Left lung (tissue), 10 donors: ENCODE results near the gene TNFSF11. TPM values are rescaled to one million over a fixed set of nuclear protein-coding genes. Genes with fewer than 3 reads are reported as not detected.

Source experiments
- ATAC-seq: fragments of 200-7000 bp; cut with Tn5 transposase; one replicate; pipeline ENCODE4 v1.9.1; 2020; ENCODE audit warnings: moderate library complexity
- DNase-seq, 4 donors: peaks; one replicate each; pipeline ENCODE4 v3.0.0-alpha.2; 2013 to 2020
- H3K27ac ChIP-seq, 2 donors: fragments of 200-600 bp; sonication (generic) in 1 of 2; one replicate each; pipeline versions ENCODE4 v1.5.0 to v1.8.0; 2020 to 2021
- H3K27me3 ChIP-seq, 2 donors: fragments of 200-600 bp; sonication (generic) in 1 of 2; one replicate each; pipeline versions ENCODE4 v1.5.0 to v1.8.0; 2020 to 2021
- H3K36me3 ChIP-seq, 2 donors: fragments of 200-600 bp; sonication (generic) in 1 of 2; one replicate each; pipeline versions ENCODE4 v1.5.0 to v1.8.0; 2020 to 2021
- H3K4me1 ChIP-seq, 2 donors: fragments of 200-600 bp; one replicate each; pipeline ENCODE4 v1.8.0; 2021
- H3K4me3 ChIP-seq, 2 donors: fragments of 200-600 bp; sonication (generic) in 1 of 2; one replicate each; pipeline versions ENCODE4 v1.5.0 to v1.8.0; 2020 to 2021; ENCODE audit warnings: mild to moderate bottlenecking in 1 of 2
- H3K9me3 ChIP-seq, 2 donors: fragments of 200-600 bp; sonication (generic) in 1 of 2; one replicate each; pipeline versions ENCODE4 v1.5.0 to v1.8.0; 2020 to 2021
- intact Hi-C, 2 donors: fragments of 100-400 bp; cut with DNase I; formaldehyde crosslinking; loops; one replicate each; pipeline versions ENCODE4 v1.11.2 to v1.14.2; 2022
- polyA plus RNA-seq, 6 donors: library from polyadenylated mRNA; unstranded; fragments of 120-200 nt; gene quantifications; one replicate each; pipeline ENCODE4 v1.2.1, GENCODE V29; 2013; ENCODE audit not compliant: insufficient read length in 6 of 6
- total RNA-seq, 2 donors: library from RNA; stranded (reverse); fragmentation: NEBNext Ultra II Directional; extraction: Animal tissue kit (Norgen Biotek cat#: 25700); gene quantifications; one replicate each; pipeline ENCODE4 v1.2.1, GENCODE V29; 2021
- TF ChIP-seq, protein P1 (sequence below), 2 donors: fragments of 200-600 bp; sonication (generic) in 1 of 2; IDR thresholded peaks; one replicate each; pipeline versions ENCODE4 v1.5.0 to v1.8.0; 2021; ENCODE audit warnings: antibody characterized with exemption in 2 of 2
- donor health status: DM: no; HTN: yes; CAD: no.
- donor health status: DM: no; HTN: no; CAD: no.

The TNFSF11 gene
- total and polyA plus RNA-seq, 8 donors, result 0.18 to 1.1 (median 0.45) TPM; not detected in 1

DNA sequence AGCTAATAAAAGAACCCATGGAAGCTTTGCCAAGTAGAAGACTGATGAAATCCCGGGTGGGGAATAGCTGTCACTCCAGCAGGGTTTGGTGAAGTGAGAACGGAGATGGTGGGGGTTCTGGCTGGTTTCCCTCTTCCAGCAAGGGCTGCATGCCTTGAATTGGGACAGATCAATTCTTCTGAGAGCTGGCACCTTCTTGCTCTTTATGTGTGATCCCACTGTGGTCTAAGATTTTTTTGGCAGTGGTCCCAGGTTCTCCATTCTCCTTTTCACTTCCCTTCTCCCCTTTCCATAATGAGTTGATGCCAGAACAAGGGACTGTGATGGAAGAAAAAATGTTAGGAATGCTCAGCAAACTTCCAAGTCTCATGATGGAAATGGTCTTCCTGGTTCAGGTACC lies 50.0 kb downstream of the TNFSF11 start:
- H3K9me3 ChIP-seq, result no peaks in the 10 kb centered on the region
- TF ChIP-seq, protein P1, sequence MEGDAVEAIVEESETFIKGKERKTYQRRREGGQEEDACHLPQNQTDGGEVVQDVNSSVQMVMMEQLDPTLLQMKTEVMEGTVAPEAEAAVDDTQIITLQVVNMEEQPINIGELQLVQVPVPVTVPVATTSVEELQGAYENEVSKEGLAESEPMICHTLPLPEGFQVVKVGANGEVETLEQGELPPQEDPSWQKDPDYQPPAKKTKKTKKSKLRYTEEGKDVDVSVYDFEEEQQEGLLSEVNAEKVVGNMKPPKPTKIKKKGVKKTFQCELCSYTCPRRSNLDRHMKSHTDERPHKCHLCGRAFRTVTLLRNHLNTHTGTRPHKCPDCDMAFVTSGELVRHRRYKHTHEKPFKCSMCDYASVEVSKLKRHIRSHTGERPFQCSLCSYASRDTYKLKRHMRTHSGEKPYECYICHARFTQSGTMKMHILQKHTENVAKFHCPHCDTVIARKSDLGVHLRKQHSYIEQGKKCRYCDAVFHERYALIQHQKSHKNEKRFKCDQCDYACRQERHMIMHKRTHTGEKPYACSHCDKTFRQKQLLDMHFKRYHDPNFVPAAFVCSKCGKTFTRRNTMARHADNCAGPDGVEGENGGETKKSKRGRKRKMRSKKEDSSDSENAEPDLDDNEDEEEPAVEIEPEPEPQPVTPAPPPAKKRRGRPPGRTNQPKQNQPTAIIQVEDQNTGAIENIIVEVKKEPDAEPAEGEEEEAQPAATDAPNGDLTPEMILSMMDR (IDR thresholded peaks at IDR 0.05), result no peak
- no peak for DNase-seq
- no peaks in the 10 kb centered on the region for H3K36me3 ChIP-seq
- no peak for ATAC-seq
- H3K4me3 ChIP-seq, result no peak overlapping the region
- no peaks in the 10 kb centered on the region for H3K4me1 ChIP-seq
- no peaks in the 10 kb centered on the region for H3K27me3 ChIP-seq
- H3K27ac ChIP-seq, result no peak overlapping the region
- intact Hi-C loops, result no loop called here

DNA sequence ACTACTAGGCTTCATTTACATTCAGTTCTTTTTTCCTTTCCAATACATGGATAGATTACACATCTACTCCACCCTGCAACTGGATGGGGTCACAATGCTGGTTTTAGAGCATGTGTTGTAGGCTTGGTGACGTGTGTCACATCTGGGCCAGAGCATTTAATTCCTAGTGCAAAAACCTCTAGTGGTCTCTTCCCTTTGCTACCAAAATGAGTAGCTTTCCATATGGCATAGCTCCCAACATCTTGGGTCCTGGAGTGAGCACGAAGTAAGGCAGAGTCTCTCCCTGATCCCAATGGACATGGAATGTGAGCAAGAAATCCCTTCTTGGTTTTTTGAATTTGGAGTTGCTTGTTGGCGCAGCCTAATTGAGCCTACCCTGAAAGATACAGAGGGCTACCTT lies 51.7 kb downstream of the TNFSF11 start:
- TF ChIP-seq, protein P1 (IDR thresholded peaks at IDR 0.05), result no peak
- H3K4me3 ChIP-seq, result no peak overlapping the region
- no peaks in the 10 kb centered on the region for H3K9me3 ChIP-seq
- no peak for ATAC-seq
- no peaks in the 10 kb centered on the region for H3K27me3 ChIP-seq
- H3K4me1 ChIP-seq, result no peaks in the 10 kb centered on the region
- DNase-seq, result no peak
- intact Hi-C loops, result no loop called here
- no peaks in the 10 kb centered on the region for H3K36me3 ChIP-seq
- no peak overlapping the region for H3K27ac ChIP-seq

DNA sequence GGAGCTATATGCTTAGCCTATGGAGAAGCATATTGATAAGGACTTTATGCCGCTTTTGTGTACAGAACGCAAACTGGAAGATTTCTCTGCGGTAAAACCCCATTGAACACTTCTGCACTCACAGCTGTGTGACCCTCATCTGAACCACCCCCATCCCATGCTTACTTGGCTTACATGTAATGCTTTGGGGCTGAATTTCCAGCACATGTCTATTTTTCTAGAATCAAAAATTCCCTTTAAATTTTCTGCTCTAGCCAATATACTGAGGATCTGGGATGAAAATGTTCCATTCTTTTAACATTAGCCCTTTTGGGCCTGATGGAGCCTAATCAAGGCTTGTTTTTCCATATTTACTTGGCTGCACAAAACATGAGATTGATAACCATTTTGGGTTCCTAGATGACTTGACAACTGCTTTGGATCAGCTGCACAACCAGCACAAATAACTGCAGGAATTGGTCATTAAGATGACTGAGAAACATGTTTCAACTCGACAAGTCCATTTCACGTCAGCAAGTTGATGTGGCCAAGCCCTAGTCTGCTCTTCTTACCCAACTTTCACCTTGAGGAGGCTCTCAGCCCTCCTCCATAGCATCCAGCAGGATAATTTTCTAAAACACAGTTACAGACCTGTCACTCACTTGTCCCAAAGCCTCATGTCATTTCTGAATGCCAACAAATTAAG lies 52.4 kb downstream of the TNFSF11 start:
- Histone ChIP-seq H3K9me3 (no peaks in the 10 kb centered on the region), H3K36me3 (no peaks in the 10 kb centered on the region), H3K27me3 (no peaks in the 10 kb centered on the region), H3K4me3 (no peak overlapping the region), H3K27ac (no peak overlapping the region), H3K4me1 (no peaks in the 10 kb centered on the region)
- TF ChIP-seq, protein P1 (IDR thresholded peaks at IDR 0.05), result no peak
- ATAC-seq (no peak), DNase-seq (no peak)
- intact Hi-C loops, result no loop called here

DNA sequence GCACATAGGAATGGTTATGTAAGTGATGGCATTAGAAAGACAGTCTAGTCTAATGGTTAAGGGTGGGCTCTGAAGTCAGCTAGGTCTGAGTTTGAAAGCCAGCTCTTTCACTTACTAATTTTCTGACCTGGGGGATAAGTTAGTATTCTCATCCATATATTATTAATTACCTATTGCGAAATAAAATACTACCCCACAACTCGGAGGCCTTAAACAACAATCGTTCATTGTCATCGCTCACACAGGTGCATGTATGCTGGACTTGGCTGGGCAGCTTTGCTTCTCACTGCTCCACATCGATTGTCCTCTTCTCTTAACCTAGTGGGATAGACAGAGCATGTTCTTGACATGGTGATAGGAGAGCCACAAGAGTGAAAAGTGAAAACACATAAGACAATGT lies 54.7 kb downstream of the TNFSF11 start:
- Histone ChIP-seq H3K4me1 (no peaks in the 10 kb centered on the region), H3K36me3 (no peaks in the 10 kb centered on the region), H3K27ac (no peak overlapping the region), H3K4me3 (no peak overlapping the region), H3K9me3 (no peaks in the 10 kb centered on the region), H3K27me3 (no peaks in the 10 kb centered on the region)
- intact Hi-C loops, result no loop called here
- TF ChIP-seq, protein P1 (IDR thresholded peaks at IDR 0.05), result no peak
- no peak for ATAC-seq
- no peak for DNase-seq

DNA sequence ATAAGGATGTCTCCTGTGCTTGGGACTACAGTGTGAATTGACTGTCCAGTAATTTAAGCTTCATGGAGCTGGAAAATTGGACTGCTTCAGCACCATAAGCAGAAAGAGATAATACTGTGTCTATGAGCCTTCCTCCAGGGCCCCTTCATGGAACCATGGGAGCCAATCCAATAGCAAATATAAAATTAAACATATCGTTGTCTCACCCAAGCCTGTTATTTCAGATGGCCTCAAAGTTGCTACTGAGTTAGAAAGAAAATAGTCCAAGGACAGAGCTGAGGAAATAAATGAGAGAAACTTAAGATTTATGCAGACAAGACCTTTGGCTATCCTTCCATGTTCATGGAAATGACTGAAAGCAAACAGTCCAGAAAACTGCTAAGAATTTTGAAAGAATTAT lies 57.2 kb downstream of the TNFSF11 start:
- TF ChIP-seq, protein P1 (IDR thresholded peaks at IDR 0.05), result no peak
- no peak for ATAC-seq
- H3K9me3 ChIP-seq, result no peaks in the 10 kb centered on the region
- no peak overlapping the region for H3K4me3 ChIP-seq
- H3K36me3 ChIP-seq, result no peaks in the 10 kb centered on the region
- no peaks in the 10 kb centered on the region for H3K27me3 ChIP-seq
- DNase-seq, result no peak
- no peak overlapping the region for H3K27ac ChIP-seq
- H3K4me1 ChIP-seq, result no peaks in the 10 kb centered on the region
- intact Hi-C loops, result no loop called here
